ENCODE results near the gene CRYGN.

DNA sequence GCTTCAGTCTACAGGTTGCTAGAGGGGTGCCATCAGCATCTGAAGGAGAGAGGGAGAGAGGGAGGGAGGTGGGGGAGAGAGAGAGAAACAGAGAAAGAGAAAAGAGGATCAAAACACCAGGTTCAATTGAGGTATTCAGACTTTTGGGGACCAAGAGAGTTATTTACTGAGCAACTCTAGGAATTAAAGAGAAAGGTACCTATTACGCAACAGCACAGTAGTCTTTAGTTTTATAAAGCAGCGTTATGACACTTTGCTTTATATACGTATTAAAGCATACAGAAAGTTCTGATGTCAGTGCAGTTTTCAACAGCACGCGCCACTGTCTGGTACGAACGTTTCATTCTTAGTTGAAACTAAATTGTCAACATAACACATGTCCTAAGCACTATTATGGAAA is 37.9 kb upstream of the CRYGN start:
- TF ChIP-seq POLR2AphosphoS5 (IDR thresholded peaks at IDR 0.05; ENCODE audit: low read depth, low read length) (no peak), PAX5 (IDR thresholded peaks at IDR 0.05; ENCODE audit: insufficient read depth, low read length, severe bottlenecking) (no peak)
